H1 (cell line): ENCODE data around the gene ELP5. TPM values are rescaled to one million over a fixed set of nuclear protein-coding genes. Genes with fewer than 3 reads are reported as not detected.

Source experiments
- CHD7 ChIP-seq: fragments of 300-600 bp; sonication (generic); IDR thresholded peaks from 2 replicates; pipeline ENCODE4 v1.7.1; 2012; ENCODE audit warnings: low read length, moderate library complexity, mild to moderate bottlenecking, inconsistent platforms; ENCODE audit not compliant: insufficient replicate concordance
- CTCF ChIP-seq, 3 experiments: IDR thresholded peaks; 1 replicate in 2 of 3; 2 replicates in 1 of 3; pipeline versions ENCODE4 v1.5.1 to v1.6.1; 2011; ENCODE audit warnings: low read length in 3 of 3, mild to moderate bottlenecking in 3 of 3, inconsistent platforms in 2 of 3, low read depth in 1 of 3, moderate library complexity in 1 of 3; ENCODE audit not compliant: insufficient read depth in 1 of 3; ENCODE audit errors: control extremely low read depth in 1 of 3
- HDAC2 ChIP-seq, 2 experiments: fragments of 300-600 bp in 1 of 2; sonication (generic) in 1 of 2; IDR thresholded peaks; 2 replicates each; pipeline ENCODE4 v1.6.1; 2011 to 2012; ENCODE audit warnings: low read depth in 2 of 2, low read length in 2 of 2, mild to moderate bottlenecking in 2 of 2, moderate library complexity in 2 of 2, borderline replicate concordance in 1 of 2, inconsistent platforms in 1 of 2
- JUND ChIP-seq: IDR thresholded peaks from 2 replicates; pipeline ENCODE4 v1.6.1; 2011; ENCODE audit warnings: mild to moderate bottlenecking, improper control_type of control experiment, low read length
- KDM4A ChIP-seq: IDR thresholded peaks from one replicate; pipeline ENCODE4 v1.7.1; 2012; ENCODE audit warnings: low read depth, mild to moderate bottlenecking, moderate library complexity, low read length, inconsistent platforms; ENCODE audit not compliant: severe bottlenecking
- RFX5 ChIP-seq: IDR thresholded peaks from 2 replicates; pipeline ENCODE4 v1.6.1; 2011; ENCODE audit warnings: low read depth, low read length, improper control_type of control experiment, borderline replicate concordance
- polyA plus RNA-seq, 7 experiments: library from polyadenylated mRNA; depleted of rRNA in 3 of 7; stranded (reverse) in 5 of 7; unstranded in 2 of 7; fragments of >200 nt in 5 of 7; fragments of 200-250 nt in 2 of 7; gene quantifications; 1 replicate in 5 of 7; 2 replicates in 1 of 7; 4 replicates in 1 of 7; pipeline versions ENCODE4 v1.2.1 to v1.2.3, GENCODE V29; 2011 to 2013; ENCODE audit warnings: missing spikeins in 2 of 7, mixed read lengths in 2 of 7
- total RNA-seq: library from RNA; stranded (reverse); fragmentation: NEBNext Ultra II Directional; extraction: Animal tissue kit (Norgen Biotek cat#: 25700); gene quantifications from 2 replicates; pipeline ENCODE4 v1.2.1, GENCODE V29; 2021

ELP5 gene
- total and polyA plus RNA-seq, 2 of the 8 experiments (the other 6 are each of a cell fraction or from before 2014, with no cell fraction given) = 75.4 to 107 TPM

DNA sequence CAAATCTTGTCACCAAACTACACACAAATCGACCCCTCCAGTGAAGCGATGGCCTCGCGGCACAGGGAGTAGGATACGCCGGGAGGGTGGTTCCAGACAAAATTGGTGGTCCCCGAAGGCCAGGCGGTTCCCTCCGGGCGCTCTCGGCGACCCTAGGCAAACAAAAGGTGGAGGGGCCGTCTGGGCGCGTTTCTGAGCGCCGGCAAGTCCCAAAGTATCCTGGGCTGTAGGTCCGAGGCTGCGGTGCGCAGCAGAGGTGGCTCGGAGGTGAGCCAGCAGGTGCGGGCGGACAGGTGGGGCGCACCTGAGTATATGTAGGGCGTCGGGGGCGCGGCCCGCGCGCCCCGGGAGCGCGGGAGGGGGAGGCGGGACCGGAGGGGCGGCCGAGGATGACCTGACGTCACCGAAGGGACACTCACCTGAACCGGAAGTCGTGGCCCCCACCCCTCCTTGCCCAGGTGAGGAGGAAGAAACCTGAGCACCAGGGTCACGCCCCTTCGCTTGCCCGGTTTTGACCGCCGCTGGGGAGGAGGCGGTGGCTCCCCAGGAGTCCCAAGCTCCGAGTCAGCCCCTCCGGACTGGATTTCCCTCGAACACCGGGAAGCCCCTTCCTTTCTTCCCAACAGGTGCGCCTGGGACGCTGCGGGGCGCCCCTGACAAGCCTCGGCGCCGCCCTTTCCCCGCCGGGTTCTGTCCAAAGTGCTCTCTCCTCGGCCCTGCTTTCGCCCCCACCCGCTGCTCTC is 10.3 kb downstream of the ELP5 start, which contains the start of gene CLDN7 (continued):
- TF ChIP-seq CHD7 (peak; percentile 34), HDAC2 (IDR thresholded peaks at IDR 0.05; ENCODE audit: borderline replicate concordance in 1 of 2, low read depth in 2 of 2, low read length in 2 of 2) (peak in 1 of 2 experiments; percentile 53; a peak in 1 of 4 replicates), RFX5 (no peak), CTCF (IDR thresholded peaks at IDR 0.05; ENCODE audit: control extremely low read depth in 1 of 3, insufficient read depth in 1 of 3, low read depth in 1 of 3, low read length in 3 of 3) (peak in 2 of 3 experiments; percentile 17 to 37; a peak in 2 of 4 replicates), KDM4A (peak; percentile 10), JUND (peak; percentile 47; the same call in 1 of the 2 replicates)
